Measurements from ENCODE around the gene WFIKKN1. TPM values are rescaled to one million over a fixed set of nuclear protein-coding genes. Genes with fewer than 3 reads are reported as not detected.

Gene WFIKKN1
- total RNA-seq, 6 experiments from 2014 or later, result 0.02 to 0.14 TPM; not detected in 4

Other genes with a start within 250 kb of the WFIKKN1 start
- gene PGAP6, start 249.0 kb upstream of the WFIKKN1 start, total RNA-seq (2021; fragmentation: NEBNext Ultra II Directional; extraction: Animal tissue kit (Norgen Biotek cat#: 25700)), result 10 to 100 TPM; 50.6 to 69.7 (median 59.7) TPM
- 100 to 1,000 TPM; 153 to 276 (median 158) TPM for gene NME4, start 233.8 kb upstream of the WFIKKN1 start, total RNA-seq (2021; fragmentation: NEBNext Ultra II Directional; extraction: Animal tissue kit (Norgen Biotek cat#: 25700))
- 10 to 100 TPM; 14.0 to 20.3 (median 16.0) TPM for gene DECR2, start 229.1 kb upstream of the WFIKKN1 start, total RNA-seq (2021; fragmentation: NEBNext Ultra II Directional; extraction: Animal tissue kit (Norgen Biotek cat#: 25700))
- gene RAB11FIP3, start 205.3 kb upstream of the WFIKKN1 start, total RNA-seq (2021; fragmentation: NEBNext Ultra II Directional; extraction: Animal tissue kit (Norgen Biotek cat#: 25700)), result 10 to 100 TPM; 30.3 to 36.9 (median 33.9) TPM
- gene CAPN15, start 103.3 kb upstream of the WFIKKN1 start, total RNA-seq (2021; fragmentation: NEBNext Ultra II Directional; extraction: Animal tissue kit (Norgen Biotek cat#: 25700)), result 10 to 100 TPM; 35.3 to 41.4 (median 40.2) TPM
- not detected for gene PRR35, start 70.6 kb upstream of the WFIKKN1 start, total RNA-seq (2021; fragmentation: NEBNext Ultra II Directional; extraction: Animal tissue kit (Norgen Biotek cat#: 25700))
- under 1 TPM in 5 of 6 experiments, not detected in 1; 0.24 to 0.58 (median 0.28) TPM for gene NHLRC4, start 64.0 kb upstream of the WFIKKN1 start, total RNA-seq (2021; fragmentation: NEBNext Ultra II Directional; extraction: Animal tissue kit (Norgen Biotek cat#: 25700))
- gene PIGQ, start 61.0 kb upstream of the WFIKKN1 start, total RNA-seq (2021; fragmentation: NEBNext Ultra II Directional; extraction: Animal tissue kit (Norgen Biotek cat#: 25700)), result 10 to 100 TPM; 30.4 to 39.5 (median 35.4) TPM
- 10 to 100 TPM; 11.3 to 14.8 (median 12.2) TPM for gene RAB40C, start 40.9 kb upstream of the WFIKKN1 start, total RNA-seq (2021; fragmentation: NEBNext Ultra II Directional; extraction: Animal tissue kit (Norgen Biotek cat#: 25700))
- 100 to 1,000 TPM in 5 of 6 experiments, 10 to 100 TPM in 1; 91.6 to 115 (median 105) TPM for gene METTL26, start 5.3 kb downstream of the WFIKKN1 start, total RNA-seq (2021; fragmentation: NEBNext Ultra II Directional; extraction: Animal tissue kit (Norgen Biotek cat#: 25700))
- 10 to 100 TPM; 18.8 to 30.8 (median 24.2) TPM for gene MCRIP2, start 10.8 kb downstream of the WFIKKN1 start, total RNA-seq (2021; fragmentation: NEBNext Ultra II Directional; extraction: Animal tissue kit (Norgen Biotek cat#: 25700))
- gene WDR90, start 18.4 kb downstream of the WFIKKN1 start, total RNA-seq (2021; fragmentation: NEBNext Ultra II Directional; extraction: Animal tissue kit (Norgen Biotek cat#: 25700)), result 10 to 100 TPM; 11.6 to 19.0 (median 17.7) TPM
- 10 to 100 TPM; 73.9 to 93.4 (median 84.8) TPM for gene RHOT2, start 37.1 kb downstream of the WFIKKN1 start, total RNA-seq (2021; fragmentation: NEBNext Ultra II Directional; extraction: Animal tissue kit (Norgen Biotek cat#: 25700))
- gene RHBDL1, start 44.7 kb downstream of the WFIKKN1 start, total RNA-seq (2021; fragmentation: NEBNext Ultra II Directional; extraction: Animal tissue kit (Norgen Biotek cat#: 25700)), result 1 to 10 TPM; 1.4 to 2.3 (median 1.7) TPM
- gene STUB1, start 49.4 kb downstream of the WFIKKN1 start, total RNA-seq (2021; fragmentation: NEBNext Ultra II Directional; extraction: Animal tissue kit (Norgen Biotek cat#: 25700)), result 100 to 1,000 TPM; 128 to 161 (median 141) TPM
- 10 to 100 TPM in 2 of 6 experiments, 1 to 10 TPM in 4; 7.6 to 10.6 (median 9.3) TPM for gene JMJD8, start 53.3 kb downstream of the WFIKKN1 start, total RNA-seq (2021; fragmentation: NEBNext Ultra II Directional; extraction: Animal tissue kit (Norgen Biotek cat#: 25700))
- gene WDR24, start 59.4 kb downstream of the WFIKKN1 start, total RNA-seq (2021; fragmentation: NEBNext Ultra II Directional; extraction: Animal tissue kit (Norgen Biotek cat#: 25700)), result 1 to 10 TPM; 8.1 to 9.9 (median 8.7) TPM
- under 1 TPM in 1 of 6 experiments, not detected in 5; 0.05 TPM for gene FBXL16, start 74.8 kb downstream of the WFIKKN1 start, total RNA-seq (2021; fragmentation: NEBNext Ultra II Directional; extraction: Animal tissue kit (Norgen Biotek cat#: 25700))
- 100 to 1,000 TPM in 1 of 6 experiments, 10 to 100 TPM in 5; 61.5 to 103 (median 70.4) TPM for gene METRN, start 84.1 kb downstream of the WFIKKN1 start, total RNA-seq (2021; fragmentation: NEBNext Ultra II Directional; extraction: Animal tissue kit (Norgen Biotek cat#: 25700))
- gene ANTKMT, start 90.2 kb downstream of the WFIKKN1 start, total RNA-seq (2021; fragmentation: NEBNext Ultra II Directional; extraction: Animal tissue kit (Norgen Biotek cat#: 25700)), result 10 to 100 TPM; 50.1 to 57.7 (median 54.7) TPM
- 1 to 10 TPM; 2.2 to 4.1 (median 3.4) TPM for gene CCDC78, start 95.5 kb downstream of the WFIKKN1 start, total RNA-seq (2021; fragmentation: NEBNext Ultra II Directional; extraction: Animal tissue kit (Norgen Biotek cat#: 25700))
- 10 to 100 TPM; 11.4 to 16.6 (median 14.1) TPM for gene HAGHL, start 96.1 kb downstream of the WFIKKN1 start, total RNA-seq (2021; fragmentation: NEBNext Ultra II Directional; extraction: Animal tissue kit (Norgen Biotek cat#: 25700))
- gene CIAO3, start 110.0 kb downstream of the WFIKKN1 start, total RNA-seq (2021; fragmentation: NEBNext Ultra II Directional; extraction: Animal tissue kit (Norgen Biotek cat#: 25700)), result 10 to 100 TPM; 16.9 to 20.5 (median 18.0) TPM
- under 1 TPM; 0.17 to 0.61 (median 0.36) TPM for gene MSLN, start 129.7 kb downstream of the WFIKKN1 start, total RNA-seq (2021; fragmentation: NEBNext Ultra II Directional; extraction: Animal tissue kit (Norgen Biotek cat#: 25700))
- gene RPUSD1, start 157.4 kb downstream of the WFIKKN1 start, total RNA-seq (2021; fragmentation: NEBNext Ultra II Directional; extraction: Animal tissue kit (Norgen Biotek cat#: 25700)), result 10 to 100 TPM; 23.8 to 32.8 (median 25.8) TPM
- 10 to 100 TPM; 15.2 to 31.7 (median 26.0) TPM for gene CHTF18, start 157.6 kb downstream of the WFIKKN1 start, total RNA-seq (2021; fragmentation: NEBNext Ultra II Directional; extraction: Animal tissue kit (Norgen Biotek cat#: 25700))
- not detected for gene GNG13, start 169.7 kb downstream of the WFIKKN1 start, total RNA-seq (2021; fragmentation: NEBNext Ultra II Directional; extraction: Animal tissue kit (Norgen Biotek cat#: 25700))